Transverse colon (tissue), 4 donors: Measurements from ENCODE around the gene ARRB2. TPM values are rescaled to one million over a fixed set of nuclear protein-coding genes. Genes with fewer than 3 reads are reported as not detected.

ENCODE experiments used
- DNase-seq: peaks from one replicate; pipeline ENCODE4 v3.0.0-alpha.2; 2019
- H3K27ac ChIP-seq, 4 donors: fragments of 200-600 bp; sonication (generic); 2 replicates each; pipeline ENCODE4 v1.5.1; 2016 to 2018; ENCODE audit warnings: inconsistent platforms in 4 of 4
- H3K27me3 ChIP-seq: fragments of 200-600 bp; sonication (generic); 2 replicates; pipeline ENCODE4 v1.5.1; 2017; ENCODE audit warnings: inconsistent platforms
- H3K36me3 ChIP-seq, 4 donors: fragments of 200-600 bp; sonication (generic); 2 replicates each; pipeline ENCODE4 v1.5.1; 2017 to 2019; ENCODE audit warnings: inconsistent platforms in 4 of 4
- H3K4me1 ChIP-seq, 4 donors: fragments of 200-600 bp; sonication (generic); 2 replicates each; pipeline ENCODE4 v1.5.1; 2017 to 2020; ENCODE audit warnings: inconsistent platforms in 4 of 4
- H3K4me3 ChIP-seq, 4 donors: fragments of 200-600 bp; sonication (generic); 1 replicate in 1 of 4; 2 replicates in 3 of 4; pipeline versions ENCODE4 v1.5.1 to v1.6.1; 2017 to 2019; ENCODE audit warnings: inconsistent platforms in 4 of 4
- H3K9me3 ChIP-seq, 2 donors: fragments of 200-600 bp; sonication (generic); 2 replicates each; pipeline ENCODE4 v1.5.1; 2017 to 2019; ENCODE audit warnings: inconsistent platforms in 2 of 2
- EP300 ChIP-seq: sonication (generic); formaldehyde crosslinking; IDR thresholded peaks from one replicate; pipeline ENCODE4 v1.6.1; 2017; ENCODE audit warnings: antibody characterized with exemption, low read depth
- POLR2A ChIP-seq: fragments of 450-650 bp; IDR thresholded peaks from one replicate; pipeline ENCODE4 v1.6.1; 2016; ENCODE audit warnings: antibody characterized with exemption, mild to moderate bottlenecking, moderate library complexity
- POLR2AphosphoS5 ChIP-seq, 3 donors: sonication (generic); formaldehyde crosslinking; IDR thresholded peaks; one replicate each; pipeline ENCODE4 v1.6.1; 2016; ENCODE audit warnings: antibody characterized with exemption in 3 of 3
- WGBS, 2 donors: methylation state at CpG; one replicate each; pipeline ENCODE4 v1.1.5; 2018; ENCODE audit warnings: low coverage in 1 of 2; 5-methylcytosine and 5-hydroxymethylcytosine counted together
- in situ Hi-C, 4 donors: fragments of 200-750 bp; cut with MboI; loops; one replicate each; pipeline versions ENCODE4 v1.15.0 to v1.15.1; 2017; ENCODE audit warnings: low sequenced_read_pairs in 3 of 4, low pct_ligation_motif_present in 1 of 4, low pct_unique_long_range_greater_than_20kb in 1 of 4
- intact Hi-C: fragments of 100-400 bp; cut with DNase I; formaldehyde crosslinking; loops from one replicate; pipeline ENCODE4 v1.15.1; 2023; ENCODE audit warnings: low total_unique reads
- total RNA-seq, 4 donors: library from RNA; depleted of rRNA; stranded (reverse); fragments of >200 nt; gene quantifications; one replicate each; pipeline ENCODE4 v1.1.0, GENCODE V29; 2016
- TF ChIP-seq, protein P1 (sequence below), 5 experiments: fragments of 200-600 bp in 3 of 5; fragments of 450-650 bp in 2 of 5; sonication (generic) in 3 of 5; IDR thresholded peaks; 1 replicate in 2 of 5; 2 replicates in 3 of 5; pipeline ENCODE4 v1.5.1; 2016 to 2017; ENCODE audit warnings: antibody characterized with exemption in 5 of 5, inconsistent platforms in 3 of 5, mild to moderate bottlenecking in 2 of 5, moderate library complexity in 1 of 5

ARRB2 gene
- total RNA-seq, 4 donors from 2014 or later = 19.3 to 47.9 (median 36.8) TPM

DNA sequence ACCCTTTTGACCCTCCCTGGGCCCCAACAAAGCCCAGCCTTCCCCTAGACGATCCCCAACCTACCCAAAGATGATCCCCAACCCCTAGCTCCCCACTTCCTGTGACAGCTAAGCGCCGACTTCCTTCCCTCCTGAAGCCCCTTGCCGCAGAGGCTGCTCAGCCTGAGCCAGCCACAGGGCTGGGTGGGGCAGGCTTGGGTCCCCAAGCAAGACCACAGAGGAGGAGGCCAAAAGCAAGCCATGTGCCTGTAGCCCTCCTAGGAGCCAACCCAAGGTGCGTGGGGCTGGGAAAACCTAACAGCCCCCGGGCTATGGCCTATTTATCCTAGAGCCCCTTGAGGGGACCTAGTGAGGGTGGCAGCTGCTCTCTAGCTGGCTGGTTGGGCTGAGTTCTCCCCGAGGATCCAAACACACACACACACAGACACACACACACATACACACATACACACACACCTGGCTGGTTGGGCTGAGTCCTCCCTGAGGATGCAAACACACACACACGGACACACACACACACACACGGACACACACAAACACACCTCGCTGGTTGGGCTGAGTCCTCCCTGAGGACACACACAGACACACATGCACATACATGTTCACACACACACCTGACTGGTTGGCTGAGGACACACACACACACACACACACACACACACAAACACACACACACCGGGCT is 4.8 kb downstream of the ARRB2 start:
- Histone ChIP-seq H3K9me3 (no peaks in the 10 kb centered on the region), H3K4me3 (peak overlapping the region in 1 of 4 donors; percentile 9), H3K4me1 (peaks cover 11 to 36% (median 23%) of the 10 kb centered on the region in 4 donors), H3K27me3 (no peaks in the 10 kb centered on the region), H3K27ac (peak overlapping the region in 2 of 4 donors; percentile 4 to 34), H3K36me3 (peaks cover 0 to 10% (median 0%) of the 10 kb centered on the region in 4 donors)
- TF ChIP-seq, protein P1, sequence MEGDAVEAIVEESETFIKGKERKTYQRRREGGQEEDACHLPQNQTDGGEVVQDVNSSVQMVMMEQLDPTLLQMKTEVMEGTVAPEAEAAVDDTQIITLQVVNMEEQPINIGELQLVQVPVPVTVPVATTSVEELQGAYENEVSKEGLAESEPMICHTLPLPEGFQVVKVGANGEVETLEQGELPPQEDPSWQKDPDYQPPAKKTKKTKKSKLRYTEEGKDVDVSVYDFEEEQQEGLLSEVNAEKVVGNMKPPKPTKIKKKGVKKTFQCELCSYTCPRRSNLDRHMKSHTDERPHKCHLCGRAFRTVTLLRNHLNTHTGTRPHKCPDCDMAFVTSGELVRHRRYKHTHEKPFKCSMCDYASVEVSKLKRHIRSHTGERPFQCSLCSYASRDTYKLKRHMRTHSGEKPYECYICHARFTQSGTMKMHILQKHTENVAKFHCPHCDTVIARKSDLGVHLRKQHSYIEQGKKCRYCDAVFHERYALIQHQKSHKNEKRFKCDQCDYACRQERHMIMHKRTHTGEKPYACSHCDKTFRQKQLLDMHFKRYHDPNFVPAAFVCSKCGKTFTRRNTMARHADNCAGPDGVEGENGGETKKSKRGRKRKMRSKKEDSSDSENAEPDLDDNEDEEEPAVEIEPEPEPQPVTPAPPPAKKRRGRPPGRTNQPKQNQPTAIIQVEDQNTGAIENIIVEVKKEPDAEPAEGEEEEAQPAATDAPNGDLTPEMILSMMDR (IDR thresholded peaks at IDR 0.05) = no peak
- TF ChIP-seq EP300 (no peak), POLR2A (no peak), POLR2AphosphoS5 (IDR thresholded peaks at IDR 0.05) (no peak)
- intact Hi-C loops (no loop called here), in situ Hi-C loops (loop anchor here in 1 of 4 donors (10.0 kb wide), 1 partner anchor 170 kb away; no protein-coding TSS in a partner anchor)
- DNase-seq = no peak
- WGBS, 2 donors = 68 to 80% methylated on average over 1 to 10 of the region's 11 CpGs

DNA sequence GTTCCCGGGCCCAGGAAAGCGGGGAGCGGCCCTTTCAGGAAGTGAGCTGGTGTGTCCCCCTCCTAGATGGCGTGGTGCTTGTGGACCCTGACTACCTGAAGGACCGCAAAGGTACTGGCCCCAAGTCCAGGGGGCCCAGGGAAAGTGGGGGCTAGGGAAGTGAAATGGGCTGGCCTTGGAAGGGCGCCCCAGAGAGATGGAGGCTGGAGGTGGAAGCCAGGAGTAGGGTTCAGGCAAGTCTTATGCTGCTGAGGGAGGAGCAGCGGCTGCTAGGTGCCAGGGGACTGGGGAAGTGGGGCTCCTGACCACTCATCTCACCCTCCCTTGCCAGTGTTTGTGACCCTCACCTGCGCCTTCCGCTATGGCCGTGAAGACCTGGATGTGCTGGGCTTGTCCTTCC is 5.6 kb downstream of the ARRB2 start:
- in situ Hi-C loops = loop anchor here in 1 of 4 donors (10.0 kb wide), 1 partner anchor 169 kb away; no protein-coding TSS in a partner anchor
- Histone ChIP-seq H3K27ac (no peak overlapping the region), H3K4me3 (no peak overlapping the region), H3K4me1 (peaks cover 8 to 36% (median 18%) of the 10 kb centered on the region in 4 donors), H3K36me3 (peaks cover 0 to 10% (median 0%) of the 10 kb centered on the region in 4 donors), H3K9me3 (no peaks in the 10 kb centered on the region), H3K27me3 (no peaks in the 10 kb centered on the region)
- DNase-seq = no peak
- 97% methylated on average over 10 of the region's 10 CpGs; no CpG with 5 or more reads in 1 of the 2 donors for WGBS, 2 donors
- intact Hi-C loops = no loop called here
- TF ChIP-seq POLR2AphosphoS5 (IDR thresholded peaks at IDR 0.05) (no peak), EP300 (no peak), POLR2A (no peak)
- TF ChIP-seq, protein P1 (IDR thresholded peaks at IDR 0.05) = no peak

DNA sequence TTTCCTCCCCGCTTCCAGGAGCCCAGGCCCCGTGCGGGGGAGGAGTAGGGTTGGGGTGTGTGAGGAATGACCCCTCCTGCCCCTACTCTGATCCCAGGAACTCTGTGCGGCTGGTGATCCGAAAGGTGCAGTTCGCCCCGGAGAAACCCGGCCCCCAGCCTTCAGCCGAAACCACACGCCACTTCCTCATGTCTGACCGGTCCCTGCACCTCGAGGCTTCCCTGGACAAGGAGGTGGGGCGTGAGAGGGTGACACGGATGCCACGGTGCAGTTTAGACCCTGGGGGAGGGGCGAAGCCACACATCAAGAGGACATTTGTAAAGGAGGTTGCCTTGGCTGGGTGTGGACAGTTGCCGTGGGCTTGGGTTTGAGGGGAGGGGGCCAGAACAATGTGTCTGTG is 7.4 kb downstream of the ARRB2 start:
- H3K4me3 ChIP-seq = no peak overlapping the region
- intact Hi-C loops (no loop called here), in situ Hi-C loops (loop anchor here in 1 of 4 donors (10.0 kb wide), 1 partner anchor 167 kb away; no protein-coding TSS in a partner anchor)
- H3K9me3 ChIP-seq = no peaks in the 10 kb centered on the region
- TF ChIP-seq POLR2A (no peak), EP300 (no peak), POLR2AphosphoS5 (IDR thresholded peaks at IDR 0.05) (no peak)
- TF ChIP-seq, protein P1 (IDR thresholded peaks at IDR 0.05) = no peak
- H3K27me3 ChIP-seq = no peaks in the 10 kb centered on the region
- peaks cover 0 to 10% (median 0%) of the 10 kb centered on the region in 4 donors for H3K36me3 ChIP-seq
- H3K4me1 ChIP-seq = peaks cover 0 to 27% (median 9%) of the 10 kb centered on the region in 4 donors
- 83% methylated on average over 16 of the region's 17 CpGs; no CpG with 5 or more reads in 1 of the 2 donors for WGBS, 2 donors
- DNase-seq = no peak
- H3K27ac ChIP-seq = peak overlapping the region in 1 of 4 donors; percentile 17

DNA sequence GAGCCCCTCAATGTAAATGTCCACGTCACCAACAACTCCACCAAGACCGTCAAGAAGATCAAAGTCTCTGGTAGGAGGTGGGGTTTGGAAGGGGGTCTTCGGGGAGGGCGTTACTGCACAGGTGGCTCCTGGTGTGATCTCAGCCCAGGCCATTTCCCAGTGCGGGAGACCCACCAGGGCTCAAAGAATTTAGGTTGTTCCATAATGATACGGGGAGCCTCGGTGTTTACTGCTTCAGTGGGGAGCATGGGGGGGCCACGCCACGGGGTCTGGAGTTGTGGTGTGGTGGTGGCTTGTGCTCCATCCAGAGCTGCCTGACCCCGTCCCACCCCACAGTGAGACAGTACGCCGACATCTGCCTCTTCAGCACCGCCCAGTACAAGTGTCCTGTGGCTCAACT is 7.8 kb downstream of the ARRB2 start:
- TF ChIP-seq, protein P1 (IDR thresholded peaks at IDR 0.05) = no peak
- TF ChIP-seq POLR2A (no peak), POLR2AphosphoS5 (IDR thresholded peaks at IDR 0.05) (no peak), EP300 (no peak)
- Histone ChIP-seq H3K4me1 (peaks cover 0 to 23% (median 7%) of the 10 kb centered on the region in 4 donors), H3K9me3 (no peaks in the 10 kb centered on the region), H3K27me3 (no peaks in the 10 kb centered on the region), H3K27ac (no peak overlapping the region), H3K36me3 (peaks cover 0 to 10% (median 0%) of the 10 kb centered on the region in 4 donors), H3K4me3 (no peak overlapping the region)
- no peak for DNase-seq
- in situ Hi-C loops = loop anchor here in 1 of 4 donors (10.0 kb wide), 1 partner anchor 167 kb away; no protein-coding TSS in a partner anchor
- intact Hi-C loops = no loop called here
- WGBS, 2 donors = 93 to 94% methylated on average over 3 to 13 of the region's 13 CpGs
